Stimulated activated naive B cell treated with anti-CD40 and anti-IgM and Interleukin-4, amounts not matched to agents 10 μg/mL and 1 μg/mL and 100 μg/mL, for 72 hours (primary cell): Measurements from ENCODE around the gene GAST.
A peak's percentile ranks its signal among the peaks of the same experiment; 100 is the strongest.

ENCODE experiments used
- ATAC-seq, 2 donors: fragments of 150-1000 bp; cut with Tn5 transposase; replicated peaks; 2 replicates each; pipeline ENCODE4 v1.10.0; 2021; ENCODE audit warnings: moderate library complexity in 1 of 2
- DNase-seq: peaks from one replicate; pipeline ENCODE4 v3.0.0; 2021
- H3K27ac Mint-ChIP-seq: one replicate; pipeline ENCODE4 v1.8.0; 2022; ENCODE audit warnings: mild to moderate bottlenecking, mixed read lengths
- H3K27me3 Mint-ChIP-seq, 2 donors: one replicate each; pipeline ENCODE4 v1.8.0; 2022; ENCODE audit warnings: mixed read lengths in 2 of 2
- H3K36me3 Mint-ChIP-seq, 2 donors: one replicate each; pipeline ENCODE4 v1.8.0; 2022; ENCODE audit warnings: mixed read lengths in 2 of 2, mild to moderate bottlenecking in 1 of 2
- H3K4me1 Mint-ChIP-seq, 2 donors: one replicate each; pipeline ENCODE4 v1.8.0; 2022; ENCODE audit warnings: mixed read lengths in 2 of 2, mild to moderate bottlenecking in 1 of 2
- H3K4me3 Mint-ChIP-seq, 2 donors: one replicate each; pipeline ENCODE4 v1.8.0; 2022; ENCODE audit warnings: mild to moderate bottlenecking in 2 of 2, mixed read lengths in 2 of 2, moderate library complexity in 1 of 2
- H3K9me3 Mint-ChIP-seq, 2 donors: one replicate each; pipeline ENCODE4 v1.8.0; 2022; ENCODE audit warnings: mixed read lengths in 2 of 2, mild to moderate bottlenecking in 1 of 2

Gene GAST

GRCh38 chr17:41736983-41737679 is 25.0 kb downstream of the GAST start:
- no peak overlapping the region for H3K27ac Mint-ChIP-seq

DNA sequence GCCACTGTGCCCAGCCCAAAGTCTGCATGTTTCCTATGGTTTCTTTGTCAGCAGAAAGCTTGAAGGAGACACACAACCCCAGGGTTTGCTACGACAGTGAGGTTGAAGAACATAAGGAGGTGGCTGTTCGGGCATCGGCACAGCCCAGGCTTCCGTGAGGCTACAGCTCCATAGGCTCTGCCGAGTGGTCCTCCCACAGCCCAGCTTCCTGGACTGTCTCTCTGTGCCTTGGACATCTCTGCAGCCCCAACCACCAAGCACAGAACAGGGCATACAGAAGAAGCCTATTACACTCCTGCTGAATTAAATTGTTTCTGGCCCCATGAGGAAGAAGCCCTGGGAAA is 25.5 kb downstream of the GAST start:
- H3K4me1 Mint-ChIP-seq: peaks cover 12 to 28% of the 10 kb centered on the region in 2 donors
- no peak for DNase-seq

More at GRCh38 chr17:41736983-41737679, 25.0 kb downstream of the GAST start:
- H3K4me3 Mint-ChIP-seq: no peak overlapping the region
- H3K9me3 Mint-ChIP-seq: no peaks in the 10 kb centered on the region
- peaks cover 12 to 28% of the 10 kb centered on the region in 2 donors for H3K4me1 Mint-ChIP-seq
- ATAC-seq (no peak), DNase-seq (no peak)
- peaks cover 44 to 65% of the 10 kb centered on the region in 2 donors for H3K27me3 Mint-ChIP-seq
- no peaks in the 10 kb centered on the region for H3K36me3 Mint-ChIP-seq

GRCh38 chr17:41738077-41738800 is 26.1 kb downstream of the GAST start:
- Mint-ChIP-seq H3K4me3 (no peak overlapping the region), H3K27me3 (peaks cover 37 to 55% of the 10 kb centered on the region in 2 donors), H3K36me3 (no peaks in the 10 kb centered on the region), H3K9me3 (no peaks in the 10 kb centered on the region), H3K4me1 (peaks cover 12 to 27% of the 10 kb centered on the region in 2 donors), H3K27ac (no peak overlapping the region)
- peak; percentile 91 to 93 for ATAC-seq
- DNase-seq: peak; percentile 73

More for the DNA sequence above, 25.5 kb downstream of the GAST start:
- no peak overlapping the region for H3K4me3 Mint-ChIP-seq
- ATAC-seq: peak; percentile 20 to 21
- peaks cover 40 to 59% of the 10 kb centered on the region in 2 donors for H3K27me3 Mint-ChIP-seq
- H3K9me3 Mint-ChIP-seq: no peaks in the 10 kb centered on the region
- H3K36me3 Mint-ChIP-seq: no peaks in the 10 kb centered on the region
- no peak overlapping the region for H3K27ac Mint-ChIP-seq

- no peaks in the 10 kb centered on the region for H3K9me3 Mint-ChIP-seq
- no peaks in the 10 kb centered on the region for H3K36me3 Mint-ChIP-seq
- H3K27ac Mint-ChIP-seq: no peak overlapping the region
- H3K4me3 Mint-ChIP-seq: no peak overlapping the region
- no peak for ATAC-seq
- no peak for DNase-seq
- peaks cover 9 to 22% of the 10 kb centered on the region in 2 donors for H3K4me1 Mint-ChIP-seq
- peaks cover 32 to 50% of the 10 kb centered on the region in 2 donors for H3K27me3 Mint-ChIP-seq
These were observed 26.6 kb downstream of the GAST start for GRCh38 chr17:41738801-41739112.

GRCh38 chr17:41739661-41740352 is 27.7 kb downstream of the GAST start:
- Mint-ChIP-seq H3K4me1 (peaks cover 6 to 11% of the 10 kb centered on the region in 2 donors), H3K36me3 (no peaks in the 10 kb centered on the region), H3K27me3 (peaks cover 26 to 39% of the 10 kb centered on the region in 2 donors), H3K27ac (no peak overlapping the region), H3K9me3 (no peaks in the 10 kb centered on the region), H3K4me3 (no peak overlapping the region)
- ATAC-seq (no peak), DNase-seq (no peak)

- H3K36me3 Mint-ChIP-seq: no peaks in the 10 kb centered on the region
- DNase-seq (no peak), ATAC-seq (no peak)
- H3K4me3 Mint-ChIP-seq: no peak overlapping the region
- H3K27me3 Mint-ChIP-seq: peaks cover 20 to 32% of the 10 kb centered on the region in 2 donors
- no peaks in the 10 kb centered on the region for H3K9me3 Mint-ChIP-seq
- H3K27ac Mint-ChIP-seq: no peak overlapping the region
- H3K4me1 Mint-ChIP-seq: peaks cover 3 to 7% of the 10 kb centered on the region in 2 donors
These were observed 28.4 kb downstream of the GAST start for GRCh38 chr17:41740506-41740905.

- ATAC-seq (no peak), DNase-seq (no peak)
- H3K4me1 Mint-ChIP-seq: peaks cover 6 to 7% of the 10 kb centered on the region in 2 donors
- H3K36me3 Mint-ChIP-seq: no peaks in the 10 kb centered on the region
- no peaks in the 10 kb centered on the region for H3K9me3 Mint-ChIP-seq
- no peak overlapping the region for H3K4me3 Mint-ChIP-seq
- H3K27ac Mint-ChIP-seq: no peak overlapping the region
- peaks cover 14 to 20% of the 10 kb centered on the region in 2 donors for H3K27me3 Mint-ChIP-seq
These were observed 29.6 kb downstream of the GAST start for GRCh38 chr17:41741709-41742108.

DNA sequence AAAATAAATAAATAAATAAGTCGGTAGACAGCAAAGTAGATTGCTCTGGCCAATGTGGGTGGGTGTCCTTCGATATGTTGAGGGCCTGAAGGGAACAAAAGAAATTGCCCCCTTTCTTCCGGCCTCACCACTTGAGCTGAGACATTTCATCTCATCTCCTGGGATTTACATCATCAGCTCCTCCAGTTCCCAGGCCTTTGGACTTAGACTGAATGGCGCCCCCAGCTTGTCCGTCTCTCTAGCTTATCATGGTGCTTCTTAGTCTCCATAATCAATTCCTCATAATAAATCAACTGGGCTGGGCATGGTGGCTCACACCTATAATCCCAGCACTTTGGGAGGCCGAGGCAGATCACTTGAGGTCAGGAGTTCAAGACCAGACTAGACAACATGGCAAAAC is 36.1 kb downstream of the GAST start:
- peaks cover 0 to 4% of the 10 kb centered on the region in 2 donors for H3K27me3 Mint-ChIP-seq
- ATAC-seq (no peak), DNase-seq (no peak)
- H3K27ac Mint-ChIP-seq: no peak overlapping the region
- H3K4me3 Mint-ChIP-seq: no peak overlapping the region
- peaks cover 0 to 3% of the 10 kb centered on the region in 2 donors for H3K4me1 Mint-ChIP-seq
- no peaks in the 10 kb centered on the region for H3K9me3 Mint-ChIP-seq
- no peaks in the 10 kb centered on the region for H3K36me3 Mint-ChIP-seq

- ATAC-seq (no peak), DNase-seq (no peak)
- Mint-ChIP-seq H3K36me3 (peaks cover 3 to 10% of the 10 kb centered on the region in 2 donors), H3K4me3 (no peak overlapping the region), H3K27me3 (peaks cover 0 to 4% of the 10 kb centered on the region in 2 donors), H3K4me1 (peaks cover 0 to 3% of the 10 kb centered on the region in 2 donors), H3K27ac (no peak overlapping the region), H3K9me3 (no peaks in the 10 kb centered on the region)
These were observed 38.7 kb downstream of the GAST start for GRCh38 chr17:41750862-41751261.

DNA sequence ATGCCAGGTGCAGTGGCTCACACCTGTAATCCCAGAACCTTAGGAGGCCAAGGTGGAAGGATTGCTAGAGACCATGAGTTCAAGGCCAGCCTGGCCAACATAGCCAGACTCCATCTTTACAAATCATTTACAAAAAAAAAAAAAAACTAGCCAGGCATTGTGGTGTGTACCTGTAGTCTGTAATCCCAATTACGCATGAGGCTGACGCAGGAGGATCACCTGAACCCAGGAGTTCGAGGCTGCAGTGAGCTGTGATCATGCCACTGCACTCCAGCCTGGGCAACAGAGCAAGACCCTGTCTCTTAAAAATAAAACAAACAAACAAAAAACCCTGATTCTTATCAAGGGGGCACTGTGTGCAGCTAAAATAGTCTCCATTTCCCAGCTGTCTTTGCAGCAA is 39.2 kb downstream of the GAST start:
- no peak for DNase-seq
- ATAC-seq: no peak
- Mint-ChIP-seq H3K27me3 (peaks cover 0 to 4% of the 10 kb centered on the region in 2 donors), H3K4me3 (no peak overlapping the region), H3K36me3 (peaks cover 5 to 10% of the 10 kb centered on the region in 2 donors), H3K9me3 (no peaks in the 10 kb centered on the region), H3K4me1 (peaks cover 0 to 3% of the 10 kb centered on the region in 2 donors), H3K27ac (no peak overlapping the region)

GRCh38 chr17:41754066-41754465 is 41.9 kb downstream of the GAST start:
- Mint-ChIP-seq H3K27ac (no peak overlapping the region), H3K4me3 (no peak overlapping the region), H3K4me1 (no peaks in the 10 kb centered on the region), H3K9me3 (no peaks in the 10 kb centered on the region), H3K36me3 (peaks cover 5 to 10% of the 10 kb centered on the region in 2 donors), H3K27me3 (no peaks in the 10 kb centered on the region)
- DNase-seq: no peak
- no peak for ATAC-seq

DNA sequence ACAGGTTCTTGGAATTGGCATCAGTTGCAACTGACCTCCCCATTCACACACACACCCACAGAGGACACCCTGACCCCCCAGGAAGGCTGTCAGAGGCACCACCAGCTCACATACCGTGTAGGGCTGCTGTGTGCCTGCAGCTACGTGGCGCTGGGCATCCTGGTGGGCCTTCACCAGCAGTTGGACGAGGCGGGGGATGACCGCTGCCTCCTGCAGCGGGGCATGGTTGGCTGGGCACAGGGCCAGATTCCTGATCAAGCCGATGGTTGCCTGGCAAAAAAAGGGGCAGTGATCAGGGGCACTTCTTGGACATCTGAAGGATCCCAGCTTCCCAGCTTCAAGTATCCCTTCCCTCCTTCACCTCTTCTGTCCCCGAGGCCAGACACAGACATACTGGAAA is 46.5 kb downstream of the GAST start:
- Mint-ChIP-seq H3K4me3 (no peak overlapping the region), H3K27ac (no peak overlapping the region), H3K4me1 (peaks cover 9 to 11% of the 10 kb centered on the region in 2 donors), H3K36me3 (peaks cover 7 to 31% of the 10 kb centered on the region in 2 donors), H3K27me3 (no peaks in the 10 kb centered on the region), H3K9me3 (no peaks in the 10 kb centered on the region)
- ATAC-seq: no peak
- no peak for DNase-seq

DNA sequence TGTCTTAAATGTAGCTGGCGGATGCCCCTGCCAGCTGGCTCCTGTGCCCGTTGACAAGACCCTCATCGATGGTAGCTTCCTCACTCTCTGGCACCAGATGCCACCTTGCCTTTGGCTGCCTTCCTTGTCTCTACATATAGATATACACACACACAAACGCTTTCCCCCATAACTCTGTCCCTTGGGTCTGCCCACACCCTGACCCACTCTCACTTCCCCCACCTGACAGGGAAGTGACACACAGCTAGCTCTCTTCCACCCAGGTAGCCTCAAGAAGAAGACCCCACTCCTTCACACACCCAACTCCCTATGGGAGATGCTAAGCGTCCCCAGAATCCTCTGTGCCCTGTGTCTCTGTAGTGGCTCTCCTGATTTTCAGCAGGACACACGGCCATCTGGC is 48.7 kb downstream of the GAST start:
- H3K4me3 Mint-ChIP-seq: peak overlapping the region in 1 of 2 donors; percentile 4
- H3K27ac Mint-ChIP-seq: peak overlapping the region; percentile 67
- peaks cover 3 to 30% of the 10 kb centered on the region in 2 donors for H3K36me3 Mint-ChIP-seq
- DNase-seq: no peak
- peak; percentile 61 to 91 for ATAC-seq
- H3K9me3 Mint-ChIP-seq: no peaks in the 10 kb centered on the region
- no peaks in the 10 kb centered on the region for H3K27me3 Mint-ChIP-seq
- H3K4me1 Mint-ChIP-seq: peaks cover 9 to 11% of the 10 kb centered on the region in 2 donors

DNA sequence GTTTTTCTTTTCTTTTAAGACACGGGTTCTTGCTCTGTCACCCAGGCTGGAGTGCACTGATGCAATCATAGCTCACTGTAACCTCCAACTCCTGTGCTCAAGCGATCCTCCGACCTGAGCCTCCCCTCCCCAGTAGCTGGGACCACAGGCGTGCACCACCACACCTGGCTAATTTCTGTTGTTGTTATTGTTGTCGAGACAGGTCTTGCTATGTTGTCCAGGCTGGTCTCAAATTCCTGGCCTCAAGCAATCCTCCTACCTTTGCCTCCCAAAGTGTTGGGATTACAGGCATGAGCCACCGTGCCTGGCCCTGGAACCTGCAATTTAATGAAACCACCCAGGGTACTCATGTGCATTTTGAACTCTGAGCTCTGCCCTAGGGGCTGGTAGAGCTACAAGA is 50.3 kb downstream of the GAST start:
- Mint-ChIP-seq H3K36me3 (peaks cover 6 to 41% of the 10 kb centered on the region in 2 donors), H3K9me3 (no peaks in the 10 kb centered on the region), H3K27ac (no peak overlapping the region), H3K4me3 (no peak overlapping the region), H3K27me3 (no peaks in the 10 kb centered on the region), H3K4me1 (peaks cover 9 to 11% of the 10 kb centered on the region in 2 donors)
- no peak for ATAC-seq
- DNase-seq: no peak
